ENCODE measurements around the gene GRK4. TPM values are rescaled to one million over a fixed set of nuclear protein-coding genes. Genes with fewer than 3 reads are reported as not detected.

GRK4 gene
- total RNA-seq, 1 donor from 2014 or later = 1.9 TPM

GRCh38 chr4:3083732-3084131, 120.4 kb downstream of the GRK4 start:
- Histone ChIP-seq H3K4me1 (no peaks in the 10 kb centered on the region), H3K4me3 (no peak overlapping the region), H3K27ac (no peak overlapping the region), H3K36me3 (peaks cover 10 to 15% of the 10 kb centered on the region in 2 donors), H3K27me3 (no peaks in the 10 kb centered on the region), H3K9me3 (no peaks in the 10 kb centered on the region)
- no peak for TF ChIP-seq CTCF (IDR thresholded peaks at IDR 0.05)
- no peak for DNase-seq (ENCODE audit: low spot score in 2 of 2)
- intact Hi-C loops (cut with DNase I) = no loop called here

- no peak overlapping the region for H3K27ac ChIP-seq
- H3K4me3 ChIP-seq = no peak overlapping the region
- no peaks in the 10 kb centered on the region for H3K9me3 ChIP-seq
- intact Hi-C loops (cut with DNase I) = no loop called here
- no peaks in the 10 kb centered on the region for H3K27me3 ChIP-seq
- H3K4me1 ChIP-seq = no peaks in the 10 kb centered on the region
- DNase-seq (ENCODE audit: low spot score in 2 of 2) = no peak
- peaks cover 11 to 19% of the 10 kb centered on the region in 2 donors for H3K36me3 ChIP-seq
- TF ChIP-seq CTCF (IDR thresholded peaks at IDR 0.05) = no peak
Observed at GRCh38 chr4:3085948-3086670, 122.7 kb downstream of the GRK4 start.

DNA sequence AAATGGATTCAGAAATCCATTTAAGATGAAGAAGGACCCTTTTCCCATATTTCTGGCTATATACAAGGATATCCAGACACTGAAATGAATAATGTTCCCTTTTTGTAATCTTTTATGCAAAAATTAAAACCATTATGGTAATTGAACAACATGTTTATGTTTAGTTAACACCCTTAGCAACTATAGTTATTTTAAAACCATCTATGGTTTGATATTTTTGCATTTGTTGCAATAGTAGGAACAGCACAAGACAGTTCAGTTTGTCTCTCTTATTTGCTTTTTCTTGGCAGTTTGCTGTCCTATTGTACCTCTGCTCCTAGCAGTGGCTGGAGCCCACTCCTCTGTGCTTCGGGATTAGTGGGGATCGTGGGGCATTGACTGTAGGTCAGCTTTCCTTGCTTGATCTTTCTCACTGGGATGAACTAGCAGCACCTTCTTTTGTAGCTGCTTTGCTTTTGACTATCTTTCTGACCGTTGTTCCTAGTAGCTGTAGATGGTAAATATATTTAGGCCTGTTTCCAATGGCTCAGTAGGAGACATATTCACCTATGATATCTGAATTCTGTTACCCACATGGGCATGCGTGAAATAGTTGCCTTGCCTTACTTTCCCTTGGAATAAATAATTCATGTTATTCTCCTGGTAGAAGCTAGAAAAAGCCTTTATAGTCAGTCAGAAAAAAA, 123.9 kb downstream of the GRK4 start:
- Histone ChIP-seq H3K36me3 (peaks cover 11 to 19% of the 10 kb centered on the region in 2 donors), H3K4me1 (no peaks in the 10 kb centered on the region), H3K9me3 (no peaks in the 10 kb centered on the region), H3K27ac (no peak overlapping the region), H3K27me3 (no peaks in the 10 kb centered on the region), H3K4me3 (no peak overlapping the region)
- intact Hi-C loops (cut with DNase I) = no loop called here
- no peak for DNase-seq (ENCODE audit: low spot score in 2 of 2)
- no peak for TF ChIP-seq CTCF (IDR thresholded peaks at IDR 0.05)

Other genes starting within 250 kb of the GRK4 start
- 65.6 TPM for gene TNIP2, start 207.2 kb upstream of the GRK4 start, total RNA-seq
- 70.6 TPM for gene SH3BP2, start 170.5 kb upstream of the GRK4 start, total RNA-seq
- 261 TPM for gene ADD1, start 119.7 kb upstream of the GRK4 start, total RNA-seq
- 12.3 TPM for gene NOP14, start 165 bp upstream of the GRK4 start, total RNA-seq
- gene HTT-AS, start 111.0 kb downstream of the GRK4 start, total RNA-seq = not detected
- 23.7 TPM for gene HTT, start 111.1 kb downstream of the GRK4 start, total RNA-seq